HG02642 (cell line): Measurements from ENCODE around the gene SNX13.

Experiments
- ATAC-seq: cut with Tn5 transposase; IDR thresholded peaks from one replicate; pipeline ENCODE4 v1.9.1; 2021; ENCODE audit warnings: mild to moderate bottlenecking; ENCODE audit not compliant: unreplicated experiment, poor library complexity

Gene SNX13, protein sequence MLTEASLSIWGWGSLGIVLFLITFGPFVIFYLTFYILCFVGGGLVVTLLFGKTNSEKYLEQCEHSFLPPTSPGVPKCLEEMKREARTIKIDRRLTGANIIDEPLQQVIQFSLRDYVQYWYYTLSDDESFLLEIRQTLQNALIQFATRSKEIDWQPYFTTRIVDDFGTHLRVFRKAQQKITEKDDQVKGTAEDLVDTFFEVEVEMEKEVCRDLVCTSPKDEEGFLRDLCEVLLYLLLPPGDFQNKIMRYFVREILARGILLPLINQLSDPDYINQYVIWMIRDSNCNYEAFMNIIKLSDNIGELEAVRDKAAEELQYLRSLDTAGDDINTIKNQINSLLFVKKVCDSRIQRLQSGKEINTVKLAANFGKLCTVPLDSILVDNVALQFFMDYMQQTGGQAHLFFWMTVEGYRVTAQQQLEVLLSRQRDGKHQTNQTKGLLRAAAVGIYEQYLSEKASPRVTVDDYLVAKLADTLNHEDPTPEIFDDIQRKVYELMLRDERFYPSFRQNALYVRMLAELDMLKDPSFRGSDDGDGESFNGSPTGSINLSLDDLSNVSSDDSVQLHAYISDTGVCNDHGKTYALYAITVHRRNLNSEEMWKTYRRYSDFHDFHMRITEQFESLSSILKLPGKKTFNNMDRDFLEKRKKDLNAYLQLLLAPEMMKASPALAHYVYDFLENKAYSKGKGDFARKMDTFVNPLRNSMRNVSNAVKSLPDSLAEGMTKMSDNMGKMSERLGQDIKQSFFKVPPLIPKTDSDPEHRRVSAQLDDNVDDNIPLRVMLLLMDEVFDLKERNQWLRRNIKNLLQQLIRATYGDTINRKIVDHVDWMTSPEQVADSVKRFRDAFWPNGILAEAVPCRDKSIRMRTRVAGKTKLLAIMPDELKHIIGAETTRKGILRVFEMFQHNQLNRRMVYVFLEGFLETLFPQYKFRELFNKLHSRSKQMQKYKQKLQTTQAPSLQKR

DNA sequence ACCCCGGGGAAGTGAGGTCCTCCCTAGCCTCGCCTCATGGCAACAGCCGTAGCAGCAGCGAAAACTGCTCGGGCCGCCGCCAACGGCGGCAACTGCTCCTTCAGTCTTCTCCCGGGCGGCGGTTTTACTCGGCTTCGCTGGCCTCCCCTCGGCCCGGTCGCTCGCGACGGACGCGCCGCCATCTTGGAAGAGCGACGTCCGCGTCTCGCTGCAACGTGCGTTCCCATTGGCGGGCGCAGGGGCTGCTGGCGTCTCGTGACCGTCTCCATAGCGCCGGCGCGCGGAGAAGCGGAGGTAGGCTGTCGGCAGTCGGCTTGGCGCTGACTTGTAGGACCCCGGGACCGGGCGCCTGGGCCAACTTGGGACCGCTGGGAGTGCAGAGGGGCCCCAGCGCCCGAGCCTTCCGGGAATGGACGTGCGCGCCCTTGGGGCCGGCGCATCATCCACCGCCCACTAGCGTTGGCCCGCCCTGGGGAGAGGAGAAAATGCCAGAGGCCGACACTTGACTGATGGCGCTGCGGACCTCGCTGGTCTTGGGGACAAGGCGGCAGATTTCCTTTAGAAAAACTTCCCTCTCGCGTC, at the start of gene SNX13:
Gene SNX13, minus strand, starts transcription at position 193 of the 582 bp plus-strand sequence. CDS start 199 bp downstream, outside the sequence.
- peak; percentile 96 for ATAC-seq

DNA sequence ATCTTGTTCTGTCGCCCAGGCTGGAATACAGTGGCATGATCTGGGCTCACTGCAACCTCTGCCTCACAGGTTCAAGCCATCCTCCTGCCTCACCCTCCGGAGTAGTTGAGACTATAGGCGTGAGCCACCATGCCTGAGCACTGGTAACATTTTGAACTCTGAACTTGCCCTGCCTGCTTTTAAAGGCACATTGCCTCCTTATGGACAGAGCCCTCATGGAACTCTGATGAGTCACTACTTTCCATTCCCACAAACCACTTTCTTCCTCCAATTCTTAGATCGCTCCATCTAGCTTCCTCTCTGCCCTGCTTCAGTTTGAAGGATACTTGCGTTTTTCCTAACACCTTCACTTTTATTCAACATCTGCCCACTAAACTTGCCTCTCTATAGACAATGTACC, 49.3 kb upstream of the SNX13 start:
- ATAC-seq = no peak

DNA sequence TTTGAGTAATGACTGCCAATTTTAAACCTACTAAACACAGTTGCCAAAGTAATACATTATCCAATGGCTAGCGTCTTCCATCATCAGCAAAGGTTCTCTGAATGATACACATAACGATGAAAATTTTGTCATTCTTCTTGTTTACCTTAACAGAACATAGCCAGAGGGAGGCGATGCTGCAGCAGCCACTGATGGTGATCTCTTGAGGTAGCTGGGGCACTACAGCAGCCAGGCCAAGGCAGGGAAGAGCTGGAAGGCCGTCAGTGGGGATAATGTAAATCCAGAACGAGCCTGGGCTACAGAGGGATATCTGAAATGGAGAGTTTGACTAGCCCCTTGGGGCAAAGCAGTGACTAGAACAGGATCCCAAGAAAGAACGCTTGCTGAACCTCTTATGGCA, 48.6 kb upstream of the SNX13 start:
- no peak for ATAC-seq

DNA sequence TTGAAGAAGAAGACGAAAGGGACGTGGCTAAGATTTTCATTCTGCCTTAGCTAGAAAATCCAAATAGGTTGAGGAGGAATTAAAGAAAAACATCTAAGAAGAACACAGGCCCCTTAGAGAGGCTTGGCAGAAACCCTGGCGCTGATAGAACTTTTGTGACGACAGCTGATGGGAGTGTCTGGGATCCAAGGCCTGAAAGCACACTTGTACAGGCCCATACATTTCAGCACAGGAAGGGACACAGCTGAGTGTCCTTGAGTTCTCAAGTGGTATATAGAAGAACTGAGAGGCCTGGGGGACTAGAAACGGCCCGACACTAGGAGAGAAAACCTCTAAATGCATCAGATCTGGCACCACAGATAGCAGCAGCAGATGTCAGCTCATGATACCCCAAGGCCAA, 47.8 kb upstream of the SNX13 start:
- no peak for ATAC-seq

DNA sequence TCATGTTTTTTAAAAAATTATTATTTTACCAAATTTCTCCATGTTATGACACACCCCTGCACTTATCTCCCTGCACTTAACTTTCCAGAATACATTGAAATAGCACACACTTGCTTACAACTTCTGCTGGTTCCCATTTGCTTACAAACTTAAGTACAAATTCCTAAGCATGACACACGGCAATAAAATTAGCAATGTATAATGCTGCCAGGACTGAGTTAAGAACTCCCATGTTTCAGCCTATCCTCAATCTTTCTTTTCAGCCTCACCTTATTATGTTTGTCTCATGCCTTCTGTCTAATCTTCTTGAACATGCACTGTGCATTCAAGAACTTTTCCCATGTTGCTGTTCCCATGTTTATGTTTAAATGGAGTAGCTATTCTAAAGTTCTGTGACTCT, 46.6 kb upstream of the SNX13 start:
- ATAC-seq = no peak

DNA sequence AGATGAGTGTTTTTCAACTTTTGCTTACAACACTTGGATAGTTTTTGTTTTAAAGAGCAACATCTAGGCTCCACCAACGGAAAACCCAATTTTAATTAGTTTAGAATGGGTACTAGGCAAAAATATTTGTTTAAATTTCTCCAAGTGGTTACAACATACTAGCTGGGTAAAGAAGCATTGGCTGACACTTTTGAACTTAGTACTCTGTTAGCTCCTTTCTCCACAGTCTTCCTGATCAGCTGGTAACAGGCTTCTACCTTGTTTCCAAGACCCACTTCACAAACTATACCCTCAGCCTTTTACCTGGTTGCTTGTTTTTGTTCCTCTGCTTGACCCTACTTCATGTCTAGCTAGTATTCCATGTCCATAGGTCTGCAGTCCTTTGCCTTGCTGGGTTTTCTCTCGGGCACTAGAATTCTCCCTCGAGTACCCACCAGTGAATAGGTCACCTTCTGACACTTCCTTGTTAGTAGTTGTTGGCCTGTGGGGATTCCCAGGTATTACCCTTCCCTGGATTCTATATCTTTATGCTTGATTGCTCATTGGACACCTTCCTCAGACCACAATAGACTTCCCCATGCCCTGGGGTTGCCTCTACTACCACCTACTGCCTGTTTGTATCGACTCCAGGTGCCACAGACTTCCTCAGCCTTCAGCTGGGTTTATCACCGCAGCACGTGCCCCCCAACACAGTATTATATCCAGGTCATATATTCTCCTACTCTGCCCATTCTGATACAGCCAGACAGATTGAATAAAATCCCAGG, 45.4 kb upstream of the SNX13 start:
- ATAC-seq = no peak

DNA sequence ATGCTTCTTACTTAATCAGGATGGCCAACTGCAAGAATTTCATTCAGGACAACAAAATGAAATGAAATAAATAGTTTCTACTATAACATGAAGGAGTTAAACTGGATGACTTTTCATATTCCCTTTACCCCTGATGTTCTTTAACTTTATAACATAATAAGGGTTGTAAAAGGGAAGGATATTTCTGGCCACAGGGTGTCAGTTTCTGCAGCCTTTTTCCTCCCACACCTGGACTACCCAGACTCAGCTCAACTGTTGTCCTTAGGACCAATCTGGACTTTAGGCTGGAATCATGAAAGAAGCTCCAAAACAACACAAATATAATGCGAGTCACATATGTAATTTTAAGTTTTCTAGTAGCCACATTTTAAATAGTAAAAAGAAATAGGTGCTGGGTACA, 44.0 kb upstream of the SNX13 start:
- no peak for ATAC-seq

DNA sequence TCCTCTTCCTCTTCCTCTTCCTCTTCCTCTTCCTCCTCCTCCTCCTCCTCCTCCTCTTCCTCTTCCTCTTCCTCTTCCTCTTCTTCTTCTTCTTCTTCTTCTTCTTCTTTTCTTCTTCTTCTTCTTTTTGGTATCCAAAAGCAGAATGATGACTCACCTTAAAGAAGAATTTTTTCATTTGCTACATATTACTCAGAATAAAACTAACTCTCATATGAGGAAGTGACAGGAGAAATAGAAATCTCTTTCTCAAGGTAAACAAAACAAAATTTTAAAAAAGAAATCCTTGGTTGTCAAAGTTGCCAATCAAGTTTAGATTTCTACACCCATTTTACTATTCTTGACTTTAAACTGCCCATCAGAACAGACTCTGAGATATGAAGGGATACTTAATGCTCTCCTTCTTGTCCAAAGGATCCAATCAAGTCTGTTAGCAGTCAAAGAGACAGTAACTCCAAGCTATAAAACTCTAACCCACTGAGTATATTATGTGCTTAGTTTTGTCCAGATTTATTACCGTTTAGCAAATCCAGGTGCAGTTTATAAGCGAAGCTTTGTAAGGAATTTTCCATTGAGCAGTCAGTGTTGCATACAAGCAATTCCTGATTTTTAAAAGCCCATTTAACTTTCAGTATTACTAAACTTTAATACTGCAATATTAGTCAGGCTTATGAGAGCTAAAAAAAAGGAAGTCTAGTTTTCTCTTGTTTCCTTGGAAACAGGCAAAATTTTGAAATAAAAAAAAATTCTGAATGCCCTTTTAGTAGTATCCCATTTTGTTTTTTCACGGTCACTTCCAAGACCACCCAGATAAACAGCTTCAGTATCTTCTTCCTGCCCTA, 43.1 kb upstream of the SNX13 start:
- ATAC-seq = no peak

DNA sequence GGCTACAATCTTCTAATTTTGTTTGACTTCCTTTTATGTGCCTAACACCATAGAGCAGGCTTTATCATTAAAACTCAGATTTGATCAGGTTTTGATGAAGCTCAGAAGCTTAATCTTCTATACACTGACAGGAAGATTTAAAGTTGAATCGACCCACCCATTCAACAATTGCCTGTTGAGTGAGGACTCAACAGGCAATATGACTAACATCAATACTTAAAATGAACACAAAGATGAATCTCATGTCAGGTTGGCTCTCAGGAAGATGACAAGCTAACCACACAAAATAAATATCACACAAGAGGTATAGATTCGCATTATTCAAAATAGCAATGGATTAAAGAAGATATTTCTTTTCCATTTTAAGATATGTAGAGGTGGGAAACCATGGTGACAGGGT, 36.7 kb upstream of the SNX13 start:
- no peak for ATAC-seq

DNA sequence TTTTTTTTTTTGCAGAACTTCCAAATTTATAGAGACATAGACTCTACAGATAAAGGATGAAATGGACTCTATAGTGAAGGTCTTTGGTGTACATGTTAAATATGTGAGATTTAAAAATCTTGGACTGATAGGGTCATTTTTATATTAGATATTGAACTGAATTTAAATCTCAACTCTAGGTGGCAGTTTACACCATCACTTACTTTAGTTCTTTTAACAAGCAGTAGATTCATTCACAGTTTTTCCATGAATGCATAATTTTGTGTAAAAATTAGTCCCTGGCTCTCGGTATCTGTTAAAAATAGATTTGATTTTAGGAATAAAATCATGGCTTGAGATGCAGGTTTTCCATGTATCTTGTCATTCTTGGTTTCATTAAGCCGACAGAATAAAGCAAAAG, 31.1 kb upstream of the SNX13 start:
- no peak for ATAC-seq

DNA sequence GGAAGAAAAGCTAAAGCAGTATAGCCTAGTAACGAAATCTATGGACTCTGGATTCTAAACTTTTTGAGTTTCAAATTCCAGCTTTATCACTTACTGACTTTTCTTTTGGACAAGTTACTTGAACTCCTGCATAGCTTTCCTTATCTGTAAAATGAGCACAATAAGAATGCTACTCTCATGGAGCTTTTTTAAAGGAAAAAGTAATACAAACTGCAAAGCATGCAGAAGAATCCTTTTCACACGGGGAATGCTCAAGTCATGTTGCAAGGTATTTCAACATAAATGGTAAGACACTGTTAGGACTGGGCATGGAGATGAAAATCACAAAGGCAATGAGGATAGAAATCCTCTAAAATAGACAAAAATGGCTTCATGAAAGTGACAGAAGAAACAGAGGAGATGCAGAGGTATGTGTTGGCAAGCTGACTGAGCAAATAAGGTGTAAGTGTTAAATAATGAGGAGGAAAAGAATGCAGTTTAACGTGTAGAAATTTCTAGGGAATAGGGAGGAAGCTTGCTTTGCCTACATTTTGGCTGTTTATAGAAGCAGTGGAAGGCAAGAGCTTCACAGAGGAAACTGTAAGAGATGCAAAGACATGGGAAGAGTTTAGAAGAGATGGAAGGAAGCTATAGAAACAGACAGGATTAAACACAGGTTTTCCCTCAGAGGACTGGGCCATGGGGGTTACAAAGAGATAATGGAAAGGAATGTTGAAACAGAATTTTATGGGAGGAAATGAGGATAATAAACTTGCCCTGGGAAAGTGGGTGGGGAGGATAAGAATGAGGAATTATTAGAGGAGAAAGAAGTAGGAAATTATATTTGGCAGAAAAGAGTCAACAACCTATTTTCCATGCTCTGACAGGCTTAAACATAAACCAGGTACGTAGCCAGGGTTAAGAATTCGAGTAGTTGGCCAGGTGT, 28.8 kb upstream of the SNX13 start:
- no peak for ATAC-seq

DNA sequence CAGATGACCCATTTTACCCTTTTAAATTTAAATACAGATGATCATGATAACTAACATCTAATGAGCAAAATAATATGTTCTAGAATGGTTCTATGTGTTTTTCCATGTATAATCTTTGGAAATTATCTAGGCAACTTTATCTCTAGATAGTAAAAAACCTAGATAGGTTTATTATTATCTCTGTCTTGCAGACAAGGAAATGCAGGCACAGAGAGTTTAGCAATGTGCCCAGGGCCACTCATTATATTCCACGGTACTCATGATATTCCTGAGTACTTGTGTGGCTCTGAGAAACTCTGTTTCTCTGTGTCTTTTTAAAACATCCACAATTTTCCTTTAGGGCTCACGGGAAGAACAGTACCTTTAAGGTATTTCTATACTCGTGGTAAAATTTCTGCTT, 26.4 kb upstream of the SNX13 start:
- no peak for ATAC-seq

DNA sequence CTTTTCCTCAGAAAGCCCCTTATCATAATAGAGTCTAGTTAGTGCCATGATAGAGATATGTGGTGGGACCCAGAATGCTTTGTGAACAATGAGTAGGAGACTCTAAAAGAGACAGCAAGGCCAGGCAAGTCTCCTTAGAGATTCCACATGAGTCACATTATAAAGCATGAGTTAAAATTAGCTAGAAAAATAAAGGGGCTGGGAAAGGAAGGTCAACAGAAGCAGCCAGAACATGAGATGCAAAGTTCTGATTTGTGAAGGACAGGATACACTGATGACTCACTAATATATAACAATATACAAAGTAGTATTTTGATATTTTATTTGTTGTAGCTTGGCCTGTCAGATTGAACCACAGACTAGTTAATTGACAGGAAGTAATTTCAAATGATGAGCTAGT, 25.3 kb upstream of the SNX13 start:
- ATAC-seq = no peak

DNA sequence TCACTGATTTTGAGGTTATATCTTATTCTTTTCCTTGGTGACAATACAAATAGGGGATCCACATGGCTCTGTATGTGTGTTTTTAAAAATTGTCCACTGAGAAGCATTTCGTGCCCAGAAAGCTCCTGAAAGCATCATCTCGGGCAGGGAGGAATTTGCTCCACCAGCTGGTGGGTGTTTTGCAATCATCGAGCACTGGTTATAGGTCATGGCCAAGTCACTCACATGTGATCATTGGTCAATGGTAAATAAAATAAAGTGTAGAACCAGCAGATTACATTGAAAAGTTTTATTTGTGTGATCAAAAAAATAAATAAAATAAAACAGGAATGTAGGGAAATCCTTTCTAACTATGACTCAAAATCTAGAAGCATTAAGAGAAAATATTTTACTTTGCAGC, 23.0 kb upstream of the SNX13 start:
- ATAC-seq = no peak

DNA sequence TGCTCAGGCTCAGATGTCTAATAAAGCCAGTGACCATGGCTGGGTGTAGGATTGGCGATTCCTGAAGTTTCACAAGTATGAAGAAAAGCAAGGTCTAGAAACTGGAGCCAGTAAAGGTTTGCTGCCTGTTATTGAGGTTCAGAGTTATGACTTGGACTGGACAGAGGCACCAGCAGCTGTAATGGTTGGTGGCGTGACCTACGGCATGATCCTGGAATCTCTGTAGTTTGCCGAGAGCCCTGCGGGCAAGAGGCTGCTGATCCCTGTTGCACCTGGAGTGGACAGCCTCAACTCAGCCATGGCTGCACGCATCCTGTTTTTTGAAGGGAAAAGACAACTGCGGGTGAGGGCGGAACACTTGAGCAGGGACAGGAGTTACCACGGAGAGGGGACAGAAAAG, 22.4 kb upstream of the SNX13 start:
- ATAC-seq = no peak

DNA sequence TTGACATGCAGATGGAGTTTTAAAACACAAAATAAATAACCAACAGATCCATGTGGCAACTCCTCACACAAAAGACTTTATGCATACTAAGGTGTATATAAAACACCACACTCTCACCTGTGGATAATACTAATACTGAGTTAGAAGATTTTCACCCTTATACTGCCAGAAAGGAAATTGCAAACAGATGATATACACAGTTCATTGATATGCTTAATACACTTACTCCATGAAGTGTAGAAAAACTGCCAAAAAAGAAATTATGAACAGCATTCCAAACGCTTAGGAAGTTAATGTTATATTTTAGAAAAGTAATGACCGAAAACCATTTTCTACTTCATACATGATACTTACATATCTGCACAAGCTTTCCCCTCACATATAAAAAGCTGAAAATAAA, 17.6 kb upstream of the SNX13 start:
- no peak for ATAC-seq

DNA sequence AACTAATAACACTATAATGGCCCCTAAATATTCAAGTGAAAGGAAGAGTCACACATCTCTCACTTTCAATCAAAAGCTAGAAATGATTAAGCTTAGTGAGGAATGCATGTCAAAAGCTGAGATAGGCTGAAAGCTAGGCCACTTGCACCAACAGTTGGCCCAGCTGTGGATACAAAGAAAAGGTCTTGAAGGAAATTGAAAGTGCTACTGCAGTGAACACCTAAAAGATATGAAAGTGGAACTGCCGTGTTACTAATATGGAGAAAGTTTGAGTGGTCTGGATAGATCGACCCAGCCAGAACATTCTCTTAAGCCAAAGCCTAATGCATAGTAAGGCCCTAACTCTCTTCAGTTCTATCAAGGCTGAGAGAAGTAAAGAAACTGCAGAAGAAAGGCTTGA, 12.1 kb upstream of the SNX13 start:
- ATAC-seq = peak; percentile 100

DNA sequence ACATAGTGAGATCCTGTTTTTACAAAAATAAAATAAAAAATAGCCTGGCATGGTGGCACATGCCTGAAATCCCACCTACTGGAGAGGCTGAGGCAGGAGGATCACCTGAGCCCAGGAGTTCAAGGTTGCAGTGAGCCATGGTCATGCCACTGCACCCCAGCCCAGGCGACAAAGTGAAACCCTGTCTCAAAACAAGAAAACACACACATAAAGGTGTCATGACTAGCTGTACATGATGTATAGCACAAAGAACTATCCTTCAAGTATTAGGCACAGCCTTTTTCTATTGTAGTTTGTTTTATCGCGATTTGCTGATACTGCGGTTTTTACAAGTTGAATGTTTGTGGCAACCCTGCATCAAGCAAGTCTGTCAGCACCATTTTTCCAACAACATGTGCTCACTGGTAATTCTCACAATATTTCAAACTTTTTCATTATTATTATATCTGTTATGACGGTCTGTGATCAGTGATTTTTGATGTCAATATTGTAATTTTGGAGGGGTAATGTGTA, 11.5 kb upstream of the SNX13 start:
- ATAC-seq = no peak
